ENCODE measurements around the gene MBLAC1. TPM values are rescaled to one million over a fixed set of nuclear protein-coding genes. Genes with fewer than 3 reads are reported as not detected.

Gene MBLAC1
- total and polyA plus RNA-seq, 10 of the 15 experiments (the other 5 are each of a cell fraction or from before 2014, with no cell fraction given): 0.24 to 3.2 (median 1.8) TPM; not detected in 1

GRCh38 chr7:100089458-100090196, 37.1 kb upstream of the MBLAC1 start:
- H3K4me2 ChIP-seq (ENCODE audit: control insufficient read depth, insufficient read depth): peak overlapping the region; percentile 85
- FAIRE-seq: no peak
- RAD21 ChIA-PET (ENCODE audit: unreplicated experiment): no interaction called here
- CTCF ChIA-PET: interaction anchor here (0.8 to 1.3 kb wide), 3 partner anchors 11 to 43 kb away, joined by 3 to 4 read pairs (median 4); partner anchors contain the start of gene MCM7
- intact Hi-C loops (cut with micrococcal nuclease; ENCODE audit: unreplicated experiment): loop anchor here (10.0 kb wide), 1 partner anchor 175 kb away; the partner anchor contains the start of gene TRIM4
- peaks cover 10% of the 10 kb centered on the region for H3K79me2 ChIP-seq (ENCODE audit: control insufficient read depth, insufficient read depth, low read length)
- ATAC-seq: no peak
- H3K4me1 ChIP-seq (ENCODE audit: control insufficient read depth, insufficient read depth, low read length): peaks cover 6% of the 10 kb centered on the region
- peak overlapping the region; percentile 90 for H3K9ac ChIP-seq (ENCODE audit: control insufficient read depth, insufficient read depth, low read length)
- peak overlapping the region; percentile 94 for H2AFZ ChIP-seq (ENCODE audit: control insufficient read depth, low read depth, low read length)
- H4K20me1 ChIP-seq (ENCODE audit: control insufficient read depth, insufficient read depth): no peaks in the 10 kb centered on the region
- no peak for DNase-seq (ENCODE audit: low read depth, low spot score)
- TF ChIP-seq YBX1 (IDR thresholded peaks at IDR 0.05): peak; percentile 15; the same call in 1 of the 2 replicates
- no peak for TF ChIP-seq POLR2A (IDR thresholded peaks at IDR 0.05; ENCODE audit: low read depth, low read length)
- TF ChIP-seq ATF3 (IDR thresholded peaks at IDR 0.05; ENCODE audit: borderline replicate concordance, extremely low read depth, low read depth, low read length): no peak
- H3K27me3 ChIP-seq (replicated peaks in 1 of 2; ENCODE audit: control insufficient read depth in 2 of 2, insufficient read depth in 2 of 2, low read length in 1 of 2): no peaks in the 10 kb centered on the region
- WGBS (ENCODE audit: insufficient coverage, insufficient replicate concordance, low lambda C conversion rate, missing lambda C conversion rate): 6% methylated on average over 7 of the region's 7 CpGs
- TSS peak; percentile 73 for BruUV-seq (replicated peaks)
- peaks cover 19 to 33% of the 10 kb centered on the region in 2 experiments for H3K36me3 ChIP-seq (ENCODE audit: control insufficient read depth in 2 of 2, insufficient read depth in 2 of 2, low read length in 1 of 2)
- POLR2A ChIA-PET: interaction anchor here (0.8 to 3.9 kb wide), 3 partner anchors 9 to 41 kb away, joined by 3 to 39 read pairs (median 3); partner anchors contain the start of genes AP4M1 and MCM7
- H3K9me3 ChIP-seq (replicated peaks; ENCODE audit: control insufficient read depth, insufficient read depth, low read length): no peaks in the 10 kb centered on the region
- in situ Hi-C loops (cut with MboI): no loop called here
- peak overlapping the region; percentile 92 for H3K4me3 ChIP-seq
- SMC1A ChIA-PET (ENCODE audit: uncharacterized antibody, unreplicated experiment): interaction anchor here (0.9 to 1.4 kb wide), 2 partner anchors 10 to 12 kb away, joined by 3 to 4 read pairs; partner anchors contain the start of genes AP4M1 and MCM7
- H3K27ac ChIP-seq (ENCODE audit: control insufficient read depth, insufficient read depth): peak overlapping the region; percentile 84

All from GM12878 (cell line).